GM23248 (cell line): ENCODE data around the gene TIMM13. TPM values are rescaled to one million over a fixed set of nuclear protein-coding genes. Genes with fewer than 3 reads are reported as not detected.
A peak's percentile ranks its signal among the peaks of the same experiment; 100 is the strongest.
"Not testable (repeated sequence)": the region's sequence is repeated elsewhere in the genome, so short reads cannot be mapped to it uniquely, and the experiment has no call there.

Experiments
- DNase-seq: peaks from one replicate; pipeline ENCODE4 v3.0.0-alpha.2; 2015
- H2AFZ ChIP-seq: fragments of 200-600 bp; sonication (generic); 2 replicates; pipeline ENCODE4 v1.6.1; 2016; ENCODE audit warnings: antibody characterized with exemption
- H3F3A ChIP-seq: fragments of 200-600 bp; sonication (generic); 2 replicates; pipeline ENCODE4 v1.6.1; 2016; ENCODE audit warnings: mild to moderate bottlenecking, antibody characterized with exemption, mixed run types; ENCODE audit not compliant: insufficient read depth
- H3K27ac ChIP-seq: fragments of 200-600 bp; sonication (generic); 2 replicates; pipeline ENCODE4 v1.5.1; 2016; ENCODE audit warnings: mild to moderate bottlenecking
- H3K27me3 ChIP-seq: fragments of 200-600 bp; sonication (generic); replicated peaks from 2 replicates; pipeline ENCODE4 v1.6.1; 2016; ENCODE audit warnings: mild to moderate bottlenecking; ENCODE audit not compliant: insufficient read depth
- H3K36me3 ChIP-seq: fragments of 200-600 bp; sonication (generic); 2 replicates; pipeline ENCODE4 v1.6.1; 2016; ENCODE audit warnings: low read depth, mild to moderate bottlenecking
- H3K4me1 ChIP-seq: fragments of 200-600 bp; sonication (generic); 2 replicates; pipeline ENCODE4 v1.6.1; 2016; ENCODE audit warnings: mild to moderate bottlenecking; ENCODE audit not compliant: insufficient read depth
- H3K4me2 ChIP-seq: fragments of 200-600 bp; sonication (generic); one replicate; pipeline ENCODE4 v1.6.1; 2016; ENCODE audit warnings: mild to moderate bottlenecking; ENCODE audit not compliant: unreplicated experiment
- H3K4me3 ChIP-seq: fragments of 200-600 bp; sonication (generic); 2 replicates; pipeline ENCODE4 v1.5.1; 2016; ENCODE audit warnings: mild to moderate bottlenecking
- H3K79me2 ChIP-seq: fragments of 200-600 bp; sonication (generic); 2 replicates; pipeline ENCODE4 v1.6.1; 2016; ENCODE audit warnings: mild to moderate bottlenecking; ENCODE audit not compliant: insufficient read depth
- H3K9ac ChIP-seq: fragments of 200-600 bp; sonication (generic); 2 replicates; pipeline ENCODE4 v1.6.1; 2016; ENCODE audit warnings: mild to moderate bottlenecking
- H3K9me2 ChIP-seq: fragments of 200-600 bp; sonication (generic); 2 replicates; pipeline ENCODE4 v1.6.1; 2016; ENCODE audit warnings: mixed run types, mild to moderate bottlenecking, moderate library complexity; ENCODE audit not compliant: insufficient read depth
- H3K9me3 ChIP-seq: fragments of 200-600 bp; sonication (generic); one replicate; pipeline ENCODE4 v1.6.1; 2017; ENCODE audit warnings: low read depth
- H4K20me1 ChIP-seq: fragments of 200-600 bp; sonication (generic); 2 replicates; pipeline ENCODE4 v1.6.0; 2016; ENCODE audit not compliant: insufficient read depth
- EZH2 ChIP-seq: fragments of 200-600 bp; sonication (generic); IDR thresholded peaks from 2 replicates; pipeline ENCODE4 v1.6.1; 2018; ENCODE audit warnings: antibody characterized with exemption, mild to moderate bottlenecking; ENCODE audit not compliant: insufficient read depth, poor library complexity, severe bottlenecking
- EZH2phosphoT487 ChIP-seq: fragments of 200-600 bp; sonication (generic); IDR thresholded peaks from 2 replicates; pipeline ENCODE4 v1.6.1; 2018; ENCODE audit warnings: antibody characterized with exemption, moderate library complexity, mild to moderate bottlenecking, low read depth; ENCODE audit not compliant: insufficient read depth
- WGBS, 2 experiments: methylation state at CpG; one replicate each; pipeline ENCODE4 v1.1.6; 2015 to 2017; ENCODE audit warnings: low lambda C conversion rate in 2 of 2, low coverage in 1 of 2; ENCODE audit errors: missing lambda C conversion rate in 2 of 2; 5-methylcytosine and 5-hydroxymethylcytosine counted together
- in situ Hi-C: fragments of 300-500 bp; cut with MboI; formaldehyde crosslinking; loops from 2 replicates; pipeline ENCODE4 v1.15.0; 2020
- polyA plus RNA-seq: library from polyadenylated mRNA; unstranded; fragments of >200 nt; fragmentation: Nextera tagmentation; extraction: Ambion mirVana; gene quantifications from 2 replicates; pipeline ENCODE4 v1.2.1, GENCODE V29; 2016
- total RNA-seq: library from RNA; depleted of rRNA; stranded (reverse); fragments of >200 nt; shearing (Covaris generic); gene quantifications from 2 replicates; pipeline ENCODE4 v1.2.3, GENCODE V29; 2014

The TIMM13 gene
- total and polyA plus RNA-seq, 2 experiments from 2014 or later, result 57.6 to 143 TPM

- Histone ChIP-seq H3K9me3 (no peaks in the 10 kb centered on the region), H3K4me2 (no peak overlapping the region), H3K4me3 (no peak overlapping the region), H3K27me3 (no peaks in the 10 kb centered on the region), H2AFZ (no peak overlapping the region), H4K20me1 (no peaks in the 10 kb centered on the region), H3K4me1 (no peaks in the 10 kb centered on the region), H3K79me2 (no peaks in the 10 kb centered on the region), H3K27ac (no peak overlapping the region), H3F3A (no peaks in the 10 kb centered on the region), H3K9me2 (no peaks in the 10 kb centered on the region), H3K36me3 (no peaks in the 10 kb centered on the region), H3K9ac (no peak overlapping the region)
- no peak for DNase-seq
- WGBS, 2 experiments, result 74 to 81% methylated on average over 8 of the region's 8 CpGs
- in situ Hi-C loops, result loop anchor here (10.0 kb wide), 1 partner anchor 239 kb away; the partner anchor contains the start of gene AP3D1
- no peak for TF ChIP-seq EZH2phosphoT487
- TF ChIP-seq EZH2, result no peak
These were observed 33.3 kb downstream of the TIMM13 start for GRCh38 chr19:2394054-2394441.

- 52 to 60% methylated on average over 8 of the region's 8 CpGs for WGBS, 2 experiments
These were observed 34.5 kb downstream of the TIMM13 start for GRCh38 chr19:2392899-2393298.

GRCh38 chr19:2392366-2392765 is 35.0 kb downstream of the TIMM13 start:
- H3K79me2 ChIP-seq, result no peaks in the 10 kb centered on the region
- no peak overlapping the region for H2AFZ ChIP-seq
- TF ChIP-seq EZH2, result no peak
- no peaks in the 10 kb centered on the region for H3K27me3 ChIP-seq
- no peaks in the 10 kb centered on the region for H4K20me1 ChIP-seq
- no peaks in the 10 kb centered on the region for H3K9me3 ChIP-seq
- H3K4me3 ChIP-seq, result no peak overlapping the region
- WGBS, 2 experiments, result 42 to 50% methylated on average over 7 of the region's 7 CpGs
- H3K9me2 ChIP-seq, result no peaks in the 10 kb centered on the region
- no peak overlapping the region for H3K9ac ChIP-seq
- H3K4me2 ChIP-seq, result no peak overlapping the region
- no peaks in the 10 kb centered on the region for H3K36me3 ChIP-seq
- no peaks in the 10 kb centered on the region for H3K4me1 ChIP-seq
- no peak for DNase-seq
- in situ Hi-C loops, result loop anchor here (10.0 kb wide), 1 partner anchor 238 kb away; the partner anchor contains the start of gene AP3D1
- H3F3A ChIP-seq, result no peaks in the 10 kb centered on the region
- H3K27ac ChIP-seq, result no peak overlapping the region

More at GRCh38 chr19:2392899-2393298, 34.5 kb downstream of the TIMM13 start:
- H2AFZ ChIP-seq, H3K27ac ChIP-seq, H3K4me3 ChIP-seq, H3K9ac ChIP-seq, H3K36me3 ChIP-seq, H3K79me2 ChIP-seq, H3K9me3 ChIP-seq, H3F3A ChIP-seq, H3K27me3 ChIP-seq, H3K9me2 ChIP-seq, DNase-seq, H3K4me2 ChIP-seq, H3K4me1 ChIP-seq, H4K20me1 ChIP-seq: not testable (repeated sequence)
- in situ Hi-C loops, result loop anchor here (10.0 kb wide), 1 partner anchor 238 kb away; the partner anchor contains the start of gene AP3D1

- no peaks in the 10 kb centered on the region for H3K27me3 ChIP-seq
- H3K9me3 ChIP-seq, result no peaks in the 10 kb centered on the region
- no peaks in the 10 kb centered on the region for H4K20me1 ChIP-seq
- H3F3A ChIP-seq, result no peaks in the 10 kb centered on the region
- in situ Hi-C loops, result loop anchor here (10.0 kb wide), 1 partner anchor 236 kb away; the partner anchor contains the start of gene AP3D1
- DNase-seq, result peak; percentile 84
- H3K4me1 ChIP-seq, result no peaks in the 10 kb centered on the region
- H3K27ac ChIP-seq, result no peak overlapping the region
- H3K36me3 ChIP-seq, result no peaks in the 10 kb centered on the region
- H3K79me2 ChIP-seq, result no peaks in the 10 kb centered on the region
- no peak overlapping the region for H3K9ac ChIP-seq
- TF ChIP-seq EZH2phosphoT487, result no peak
- H3K4me2 ChIP-seq, result no peak overlapping the region
- H2AFZ ChIP-seq, result no peak overlapping the region
- H3K9me2 ChIP-seq, result no peaks in the 10 kb centered on the region
- WGBS, 2 experiments, result 4 to 11% methylated on average over 9 to 10 of the region's 10 CpGs
- H3K4me3 ChIP-seq, result no peak overlapping the region
These were observed 36.2 kb downstream of the TIMM13 start for GRCh38 chr19:2391118-2391725.

- Histone ChIP-seq H3K9me2 (no peaks in the 10 kb centered on the region), H3K9me3 (no peaks in the 10 kb centered on the region), H2AFZ (no peak overlapping the region), H3K4me3 (no peak overlapping the region), H3K36me3 (no peaks in the 10 kb centered on the region), H3K4me1 (no peaks in the 10 kb centered on the region), H4K20me1 (no peaks in the 10 kb centered on the region), H3F3A (no peaks in the 10 kb centered on the region; the same call in 1 of the 2 replicates), H3K27me3 (no peaks in the 10 kb centered on the region), H3K27ac (no peak overlapping the region), H3K9ac (no peak overlapping the region), H3K79me2 (no peaks in the 10 kb centered on the region), H3K4me2 (no peak overlapping the region)
- in situ Hi-C loops, result loop anchor here (10.0 kb wide), 1 partner anchor 105 kb away; the partner anchor contains the start of gene PEAK3
- DNase-seq, result no peak
- TF ChIP-seq EZH2, result no peak
- no peak for TF ChIP-seq EZH2phosphoT487
- WGBS, 2 experiments, result 72 to 76% methylated on average over 20 to 21 of the region's 21 CpGs
These were observed 37.8 kb downstream of the TIMM13 start for GRCh38 chr19:2389594-2389993.
